A549 (cell line): ENCODE data around the gene TLR2. TPM values are rescaled to one million over a fixed set of nuclear protein-coding genes. Genes with fewer than 3 reads are reported as not detected.
A peak's percentile ranks its signal among the peaks of the same experiment; 100 is the strongest.

Experiments used
- ATAC-seq, 2 experiments: fragments of 200-7000 bp in 1 of 2; fragments of >200 bp in 1 of 2; cut with Nextera tagmentation in 1 of 2; cut with Tn5 transposase in 1 of 2; 3 replicates each; pipeline versions ENCODE4 v1.8.0 to v1.9.1; 2018 to 2020; ENCODE audit warnings: mild to moderate bottlenecking in 1 of 2, moderate library complexity in 1 of 2
- CTCF ChIA-PET: fragments of 300-600 bp; sonication (Branson Sonifier 250); formaldehyde crosslinking; extraction: SDS; loops from one replicate; lab custom pipeline; 2021; ENCODE audit warnings: antibody characterized with exemption, inconsistent platforms; lab: Yijun Ruan, JAX
- POLR2A ChIA-PET: fragments of 350-600 bp; formaldehyde crosslinking; extraction: SDS; loops from one replicate; lab custom pipeline; 2021; ENCODE audit warnings: antibody characterized with exemption, inconsistent platforms; lab: Yijun Ruan, JAX
- DNase-seq, 2 experiments: peaks; one replicate each; pipeline versions ENCODE4 v3.0.0 to v3.0.0-alpha.2; 2011 to 2016; ENCODE audit warnings: low read depth in 1 of 2, low spot score in 1 of 2
- FAIRE-seq: peaks from 2 replicates; lab custom pipeline; 2011; peaks lifted over from hg19 to GRCh38; lab: Jason Lieb, UNC
- H3K27ac ChIP-seq, 2 experiments: fragments of >200 bp; sonication (Bioruptor Twin); formaldehyde crosslinking; 3 replicates each; pipeline ENCODE4 v1.5.1; 2016 to 2017
- H3K4me1 ChIP-seq: fragments of >200 bp; sonication (Bioruptor Twin); formaldehyde crosslinking; 3 replicates; pipeline ENCODE4 v1.6.1; 2016
- H3K4me2 ChIP-seq: fragments of >200 bp; sonication (Bioruptor Twin); formaldehyde crosslinking; 3 replicates; pipeline ENCODE4 v1.6.1; 2016
- H3K4me3 ChIP-seq: fragments of >200 bp; sonication (Bioruptor Twin); formaldehyde crosslinking; 3 replicates; pipeline ENCODE4 v1.5.1; 2016
- H3K9me3 ChIP-seq: fragments of >200 bp; sonication (Bioruptor Twin); formaldehyde crosslinking; 3 replicates; pipeline ENCODE4 v1.6.1; 2016
- BCL3 ChIP-seq: fragments of >200 bp; sonication (Bioruptor Twin); formaldehyde crosslinking; IDR thresholded peaks from 3 replicates; pipeline ENCODE4 v1.6.1; 2016
- CBX2 ChIP-seq: fragments of 200-600 bp; sonication (generic); IDR thresholded peaks from 2 replicates; pipeline ENCODE4 v1.6.1; 2016; ENCODE audit warnings: low read depth, mild to moderate bottlenecking, borderline replicate concordance
- CEBPB ChIP-seq, 2 experiments: fragments of >200 bp in 1 of 2; sonication (Bioruptor Twin) in 1 of 2; formaldehyde crosslinking in 1 of 2; IDR thresholded peaks; 2 replicates each; pipeline ENCODE4 v1.6.1; 2012 to 2016
- CHD4 ChIP-seq: fragments of 200-600 bp; sonication (generic); IDR thresholded peaks from 2 replicates; pipeline ENCODE4 v1.6.1; 2016; ENCODE audit warnings: antibody characterized with exemption, mild to moderate bottlenecking, borderline replicate concordance
- EHMT2 ChIP-seq: fragments of 200-600 bp; sonication (generic); IDR thresholded peaks from 2 replicates; pipeline ENCODE4 v1.6.1; 2016; ENCODE audit warnings: antibody characterized with exemption, low read depth, mild to moderate bottlenecking, moderate library complexity
- ESRRA ChIP-seq: fragments of 150-350 bp; IDR thresholded peaks from 2 replicates; pipeline ENCODE4 v1.6.1; 2014; ENCODE audit warnings: mild to moderate bottlenecking, low read length, borderline replicate concordance
- FOSB ChIP-seq: fragments of 250-450 bp; sonication (Bioruptor Pico); IDR thresholded peaks from 2 replicates; pipeline ENCODE4 v1.5.0; 2020; ENCODE audit warnings: mild to moderate bottlenecking, moderate library complexity
- HMGXB4 ChIP-seq: fragments of 250-450 bp; sonication (Bioruptor Pico); IDR thresholded peaks from 2 replicates; pipeline ENCODE4 v1.5.0; 2021; ENCODE audit warnings: mild to moderate bottlenecking, moderate library complexity, borderline replicate concordance
- KDM1A ChIP-seq: fragments of 200-600 bp; sonication (generic); IDR thresholded peaks from 2 replicates; pipeline ENCODE4 v1.6.1; 2016; ENCODE audit warnings: low read depth, mild to moderate bottlenecking
- MAZ ChIP-seq: fragments of 150-350 bp; IDR thresholded peaks from 2 replicates; pipeline ENCODE4 v1.6.1; 2014; ENCODE audit warnings: antibody characterized with exemption, low read depth, low read length, borderline replicate concordance
- RARB ChIP-seq: fragments of 250-450 bp; sonication (Bioruptor Pico); IDR thresholded peaks from 2 replicates; pipeline ENCODE4 v1.8.0; 2021; ENCODE audit warnings: mild to moderate bottlenecking, moderate library complexity
- RNF2 ChIP-seq: fragments of 200-600 bp; sonication (generic); IDR thresholded peaks from 2 replicates; pipeline ENCODE4 v1.6.1; 2016; ENCODE audit warnings: low read depth, mild to moderate bottlenecking, antibody characterized with exemption, moderate library complexity, borderline replicate concordance
- ZC3H11A ChIP-seq: fragments of 450-650 bp; IDR thresholded peaks from 2 replicates; pipeline ENCODE4 v1.6.1; 2014; ENCODE audit warnings: antibody characterized with exemption, mild to moderate bottlenecking
- ZFP36 ChIP-seq: fragments of 450-650 bp; IDR thresholded peaks from 2 replicates; pipeline ENCODE4 v1.6.1; 2014; ENCODE audit warnings: borderline replicate concordance; ENCODE audit not compliant: partially characterized antibody
- WGBS: methylation state at CpG from one replicate; pipeline ENCODE4 v1.1.6; 2017; ENCODE audit errors: missing lambda C conversion rate; 5-methylcytosine and 5-hydroxymethylcytosine counted together
- polyA plus RNA-seq, 4 experiments: library from polyadenylated mRNA; depleted of rRNA in 3 of 4; stranded (reverse); fragments of >200 nt; fragmentation: RNase III in 1 of 4; extraction: RNeasy Plus Mini Kit Qiagen cat#74134 plus additional on column Dnase treatment in 1 of 4; gene quantifications; 2 replicates in 3 of 4; 3 replicates in 1 of 4; pipeline ENCODE4 v1.2.3, GENCODE V29; 2011 to 2017
- TF ChIP-seq, protein P1 (sequence below): fragments of 150-350 bp; IDR thresholded peaks from 2 replicates; pipeline ENCODE4 v1.6.1; 2014; ENCODE audit warnings: low read depth, mild to moderate bottlenecking, low read length
- TF ChIP-seq, protein P2 (sequence below): IDR thresholded peaks from 2 replicates; pipeline ENCODE4 v1.6.1; 2012
- TF ChIP-seq, protein P3 (sequence below): fragments of >200 bp; sonication (Bioruptor Twin); formaldehyde crosslinking; IDR thresholded peaks from 2 replicates; pipeline ENCODE4 v1.6.1; 2016

TLR2 gene
- polyA plus RNA-seq, 2 of the 4 experiments (the other 2 are of a cell fraction), result 0.14 TPM; not detected in 1

DNA sequence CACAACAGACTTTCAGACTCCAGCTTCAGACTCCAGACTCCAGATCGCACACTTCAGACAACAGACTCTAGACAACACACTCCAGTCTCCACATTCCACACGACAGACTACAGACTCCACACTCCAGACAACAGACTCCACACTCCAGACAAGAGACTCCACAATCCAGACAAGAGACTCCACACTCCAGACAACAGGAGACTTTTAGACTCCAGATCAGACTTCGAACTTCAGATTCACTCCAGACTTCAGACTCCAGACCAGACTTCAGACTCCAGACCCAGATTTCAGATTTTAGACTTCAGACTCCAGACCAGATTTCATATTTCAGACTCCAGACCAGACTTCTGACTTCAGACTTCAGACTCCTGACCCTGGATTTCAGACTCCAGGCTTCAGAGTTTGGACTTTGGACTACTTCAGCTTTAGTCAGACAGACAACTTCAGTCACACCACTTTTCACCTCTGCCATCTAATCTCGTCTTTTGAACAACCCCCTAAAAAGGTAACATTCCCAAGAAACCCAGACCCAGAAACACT, 29.0 kb upstream of the TLR2 start:
- Histone ChIP-seq H3K4me2 (no peak overlapping the region), H3K4me1 (no peaks in the 10 kb centered on the region), H3K4me3 (no peak overlapping the region), H3K9me3 (no peaks in the 10 kb centered on the region), H3K27ac (no peak overlapping the region)
- CTCF ChIA-PET, result interaction anchor here (0.7 to 1.1 kb wide), 2 partner anchors 10 to 12 kb away, joined by 3 read pairs; no protein-coding TSS in a partner anchor
- POLR2A ChIA-PET, result no interaction called here
- DNase-seq, result no peak
- no peak for FAIRE-seq
- no peak for ATAC-seq
- 21% methylated on average over 4 of the region's 4 CpGs for WGBS
- TF ChIP-seq KDM1A, result no peak
- no peak for TF ChIP-seq MAZ
- no peak for TF ChIP-seq CBX2
- no peak for TF ChIP-seq CHD4
- no peak for TF ChIP-seq ESRRA
- no peak for TF ChIP-seq FOSB
- no peak for TF ChIP-seq ZFP36
- TF ChIP-seq CEBPB (IDR thresholded peaks at IDR 0.05), result no peak
- no peak for TF ChIP-seq RNF2
- TF ChIP-seq, protein P1, sequence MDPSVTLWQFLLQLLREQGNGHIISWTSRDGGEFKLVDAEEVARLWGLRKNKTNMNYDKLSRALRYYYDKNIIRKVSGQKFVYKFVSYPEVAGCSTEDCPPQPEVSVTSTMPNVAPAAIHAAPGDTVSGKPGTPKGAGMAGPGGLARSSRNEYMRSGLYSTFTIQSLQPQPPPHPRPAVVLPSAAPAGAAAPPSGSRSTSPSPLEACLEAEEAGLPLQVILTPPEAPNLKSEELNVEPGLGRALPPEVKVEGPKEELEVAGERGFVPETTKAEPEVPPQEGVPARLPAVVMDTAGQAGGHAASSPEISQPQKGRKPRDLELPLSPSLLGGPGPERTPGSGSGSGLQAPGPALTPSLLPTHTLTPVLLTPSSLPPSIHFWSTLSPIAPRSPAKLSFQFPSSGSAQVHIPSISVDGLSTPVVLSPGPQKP, result no peak
- TF ChIP-seq ZC3H11A, result no peak
- TF ChIP-seq, protein P2, sequence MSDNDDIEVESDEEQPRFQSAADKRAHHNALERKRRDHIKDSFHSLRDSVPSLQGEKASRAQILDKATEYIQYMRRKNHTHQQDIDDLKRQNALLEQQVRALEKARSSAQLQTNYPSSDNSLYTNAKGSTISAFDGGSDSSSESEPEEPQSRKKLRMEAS, result no peak
- TF ChIP-seq EHMT2, result no peak
- TF ChIP-seq, protein P3, sequence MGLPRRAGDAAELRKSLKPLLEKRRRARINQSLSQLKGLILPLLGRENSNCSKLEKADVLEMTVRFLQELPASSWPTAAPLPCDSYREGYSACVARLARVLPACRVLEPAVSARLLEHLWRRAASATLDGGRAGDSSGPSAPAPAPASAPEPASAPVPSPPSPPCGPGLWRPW, result no peak
- TF ChIP-seq HMGXB4 (CRISPR knock-in tag), result no peak

- ChIA-PET CTCF (interaction anchor here (1.2 kb wide), 1 partner anchor 20 kb away, joined by 3 read pairs; no protein-coding TSS in a partner anchor), POLR2A (no interaction called here)
- TF ChIP-seq RNF2 (no peak), BCL3 (no peak)
- Histone ChIP-seq H3K27ac (no peak overlapping the region), H3K4me2 (no peak overlapping the region), H3K4me1 (no peaks in the 10 kb centered on the region), H3K4me3 (no peak overlapping the region), H3K9me3 (no peaks in the 10 kb centered on the region)
- DNase-seq (no peak), ATAC-seq (no peak), FAIRE-seq (no peak)
- WGBS, result 47% methylated on average over 4 of the region's 4 CpGs
These were observed 28.2 kb upstream of the TLR2 start for GRCh38 chr4:153655928-153656327.

GRCh38 chr4:153661215-153661822, 22.8 kb upstream of the TLR2 start:
- TF ChIP-seq CEBPB (IDR thresholded peaks at IDR 0.05) (peak in 1 of 2 experiments; percentile 21; a peak in 1 of 4 replicates), RARB (CRISPR knock-in tag) (no peak)
- H3K9me3 ChIP-seq, result no peaks in the 10 kb centered on the region
- ATAC-seq, result no peak
- CTCF ChIA-PET, result no interaction called here
- H3K4me3 ChIP-seq, result no peak overlapping the region
- FAIRE-seq, result no peak
- H3K27ac ChIP-seq, result no peak overlapping the region
- H3K4me1 ChIP-seq, result no peaks in the 10 kb centered on the region
- POLR2A ChIA-PET, result no interaction called here
- H3K4me2 ChIP-seq, result no peak overlapping the region
- 18% methylated on average over 6 of the region's 6 CpGs for WGBS
- DNase-seq, result no peak
